UCSD-AML1 (cell line): ENCODE results near the gene EXD3.
"Not testable (repeated sequence)": the region's sequence is repeated elsewhere in the genome, so short reads cannot be mapped to it uniquely, and the experiment has no call there.

Source experiments
- DNase-seq: peaks from one replicate; lab custom pipeline; 2025; ENCODE audit not compliant: unreplicated experiment; lab: John Stamatoyannopoulos, UW

EXD3 gene

DNA sequence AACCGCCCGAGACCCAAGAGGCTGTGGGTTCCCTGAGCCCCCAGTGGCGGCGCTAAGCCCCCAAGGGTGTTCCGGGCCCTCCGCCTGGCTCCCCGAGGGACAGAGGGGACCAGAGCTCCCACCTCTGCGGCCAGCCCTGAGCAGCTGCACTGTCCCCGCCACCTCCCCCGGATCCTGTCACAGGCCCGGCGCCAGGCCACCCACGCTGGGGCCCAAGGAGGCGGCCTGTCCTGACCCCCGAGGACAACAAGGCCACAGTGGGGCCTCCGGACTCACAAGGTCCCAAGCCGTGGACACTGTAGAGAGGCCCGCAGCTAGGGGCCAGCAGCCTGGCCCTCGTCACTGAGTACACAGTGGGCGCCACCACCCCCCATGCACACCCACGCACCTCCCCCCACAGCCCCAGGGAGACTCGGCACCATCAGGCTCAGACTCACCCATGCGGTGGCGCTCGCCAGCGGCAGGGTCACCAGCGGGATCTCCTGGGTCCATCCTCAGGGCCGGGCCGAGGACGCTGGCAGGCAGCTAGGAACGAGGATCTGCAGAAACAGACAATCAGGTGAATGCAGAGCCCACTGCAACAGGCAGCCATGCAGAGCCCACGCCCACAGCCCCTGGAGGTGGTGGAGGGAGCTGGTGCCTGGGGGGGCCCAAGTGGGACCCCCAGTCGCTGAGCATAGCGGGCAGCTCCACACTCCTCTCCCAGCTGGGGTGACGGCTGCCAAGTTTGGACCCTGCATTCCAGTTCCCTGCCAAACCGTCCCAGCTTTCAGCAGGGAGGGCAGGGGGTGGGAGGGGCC lies 27.9 kb downstream of the EXD3 start:
- DNase-seq, result no peak

DNA sequence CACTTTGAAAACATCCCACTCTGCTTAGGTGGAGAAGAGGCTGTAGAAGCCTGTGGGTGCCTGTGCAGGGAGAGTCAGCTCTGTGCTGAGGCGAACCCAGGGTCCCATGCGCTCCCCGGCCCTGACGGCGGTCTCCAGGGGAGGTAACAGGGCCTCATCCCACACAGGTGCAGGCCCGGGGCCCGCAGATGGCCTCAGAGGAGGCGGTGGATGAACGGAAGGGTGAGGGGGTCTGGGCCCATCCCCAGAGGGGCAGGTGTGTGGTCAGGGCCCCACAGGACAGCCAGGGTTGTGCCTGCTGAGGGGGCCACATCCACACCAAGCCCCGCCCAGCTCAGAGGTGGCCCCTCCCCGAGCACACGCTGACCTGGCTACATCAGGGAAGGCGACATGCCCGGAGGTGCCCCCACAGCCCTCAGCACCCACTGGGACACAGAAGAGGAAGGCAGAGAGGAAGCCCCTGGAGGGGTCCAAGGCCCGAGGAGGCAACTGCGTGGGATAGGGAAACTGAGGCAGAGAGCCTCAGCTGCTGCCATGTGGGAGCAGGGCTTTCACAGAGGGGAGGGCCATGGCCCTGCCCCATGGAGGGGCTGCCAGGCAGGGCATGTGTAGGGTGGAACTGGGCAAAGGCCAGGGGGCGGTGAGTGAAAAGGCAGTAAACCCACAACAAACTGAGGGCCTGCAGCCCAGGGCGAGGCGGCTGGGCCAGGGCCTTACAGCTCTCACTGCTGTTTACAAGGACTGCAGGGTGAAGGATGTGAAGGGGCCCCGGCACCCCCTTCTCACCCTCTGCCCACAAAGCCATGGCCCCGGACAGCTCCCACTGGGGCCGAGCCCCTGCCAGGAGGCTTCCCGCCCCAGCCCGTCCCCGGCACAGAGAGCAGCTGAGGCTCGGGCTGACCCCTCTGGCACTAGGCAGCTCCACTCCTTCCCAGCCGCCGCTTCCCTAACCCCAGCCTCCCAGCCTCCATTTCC lies 29.5 kb downstream of the EXD3 start:
- no peak for DNase-seq

DNA sequence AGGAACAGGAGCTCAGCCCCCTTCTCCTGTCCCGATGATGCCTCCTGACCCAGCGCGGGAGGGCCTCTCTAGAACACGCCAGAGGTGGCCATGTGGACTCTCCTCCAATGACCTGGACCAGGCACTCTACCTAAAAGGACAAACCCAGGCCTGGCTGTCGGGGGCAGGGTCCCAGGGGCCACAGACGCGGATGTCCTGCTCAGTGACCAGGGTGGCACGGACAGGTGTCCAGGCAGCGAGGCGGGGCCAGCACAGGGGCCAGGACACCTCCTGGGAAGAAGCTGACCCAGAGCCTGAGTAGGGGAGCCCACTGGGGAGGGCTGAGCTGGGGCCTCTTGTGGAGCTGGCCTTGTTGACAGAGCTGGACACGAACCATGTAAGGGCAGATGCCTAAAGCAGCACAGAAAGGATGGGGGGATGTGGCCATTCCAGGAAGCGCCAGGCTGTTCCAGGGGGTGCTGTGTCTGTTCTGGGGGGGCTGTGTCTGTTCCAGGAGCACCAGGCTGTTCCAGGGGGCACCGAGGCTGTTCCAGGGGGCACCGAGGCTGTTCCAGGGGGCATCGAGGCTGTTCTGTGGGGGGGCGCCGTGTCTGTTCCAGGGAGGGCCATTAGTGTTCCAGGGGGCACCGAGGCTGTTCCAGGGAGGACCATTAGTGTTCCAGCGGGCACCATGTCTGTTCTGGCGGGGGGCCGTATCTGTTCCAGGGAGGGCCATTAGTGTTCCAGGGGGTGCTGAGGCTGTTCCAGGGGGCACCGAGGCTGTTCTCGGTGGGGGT lies 30.5 kb downstream of the EXD3 start:
- no peak for DNase-seq

DNA sequence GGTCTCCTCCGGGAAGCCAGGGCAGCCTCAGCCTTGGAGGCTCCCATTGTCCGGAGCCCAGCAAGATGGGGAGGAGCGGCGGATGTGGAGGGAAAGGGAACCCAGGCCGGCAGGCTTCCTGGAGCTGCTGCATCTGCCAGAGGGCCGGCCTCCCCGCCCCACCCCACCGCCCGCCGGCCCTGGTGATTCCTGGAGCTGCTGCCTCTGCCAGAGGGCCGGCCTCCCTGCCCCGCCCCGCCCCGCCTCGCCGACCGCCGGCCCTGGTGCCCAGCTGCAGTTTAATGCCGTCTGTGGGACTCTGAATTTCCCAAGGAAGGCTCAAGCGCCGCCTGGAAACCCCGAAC lies 31.6 kb downstream of the EXD3 start:
- DNase-seq, result no peak

DNA sequence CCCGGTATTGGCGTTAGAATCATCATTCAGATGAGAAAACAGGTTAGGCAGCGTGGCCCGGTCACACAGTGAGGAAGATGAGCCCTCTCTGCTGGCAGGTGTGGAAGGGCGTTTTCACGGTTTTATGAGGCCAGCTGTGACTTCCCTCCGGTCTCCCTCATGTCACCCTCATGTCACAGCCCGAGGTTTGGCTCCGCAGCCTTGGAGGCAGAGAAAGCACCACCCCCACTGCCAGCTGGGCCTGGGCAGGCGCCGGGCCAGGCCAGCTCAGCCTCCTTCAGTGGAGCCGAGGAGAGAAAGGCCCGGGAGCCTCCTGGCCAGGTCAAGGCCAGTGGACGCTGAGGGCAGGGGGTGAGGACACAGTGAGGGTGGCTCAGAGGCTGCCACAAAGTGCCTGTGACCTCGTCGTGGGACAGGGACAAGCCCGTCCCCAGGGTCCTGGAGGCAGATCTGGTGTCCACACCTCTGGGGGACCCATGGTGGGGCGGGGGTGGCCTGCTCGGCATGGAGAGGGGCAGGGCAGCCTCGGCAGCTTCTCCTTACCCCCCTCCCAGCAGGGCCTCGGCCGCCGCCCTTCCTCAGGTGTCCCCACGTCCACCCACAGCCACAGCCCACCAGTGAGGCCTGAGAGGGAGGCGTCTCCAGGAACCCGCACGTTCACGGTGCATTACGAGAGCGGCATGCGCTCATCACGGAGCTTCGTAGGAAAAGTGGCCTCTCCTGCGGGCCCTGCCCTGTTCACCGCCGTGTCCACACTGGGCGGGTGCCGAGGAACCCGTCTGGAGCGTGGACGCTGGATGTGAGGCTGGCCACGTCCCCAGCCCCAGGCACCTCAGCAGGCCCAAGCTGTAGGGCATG lies 32.2 kb downstream of the EXD3 start:
- no peak for DNase-seq

DNA sequence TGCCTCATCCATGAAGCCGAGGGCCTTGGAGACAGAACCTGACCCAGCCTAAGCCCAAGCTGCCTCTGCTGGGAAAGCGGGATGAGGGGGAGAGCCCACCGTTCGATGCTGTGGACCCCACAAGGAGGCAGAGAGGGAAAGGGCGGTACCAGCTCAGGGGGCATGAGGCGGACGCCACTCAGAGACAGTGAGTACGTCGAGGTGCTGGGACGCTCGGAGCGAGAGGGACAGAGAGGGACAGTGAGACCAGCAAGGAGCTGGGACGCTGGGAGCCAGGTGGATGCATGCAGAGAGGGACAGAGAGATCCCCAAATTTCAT lies 33.6 kb downstream of the EXD3 start:
- no peak for DNase-seq

DNA sequence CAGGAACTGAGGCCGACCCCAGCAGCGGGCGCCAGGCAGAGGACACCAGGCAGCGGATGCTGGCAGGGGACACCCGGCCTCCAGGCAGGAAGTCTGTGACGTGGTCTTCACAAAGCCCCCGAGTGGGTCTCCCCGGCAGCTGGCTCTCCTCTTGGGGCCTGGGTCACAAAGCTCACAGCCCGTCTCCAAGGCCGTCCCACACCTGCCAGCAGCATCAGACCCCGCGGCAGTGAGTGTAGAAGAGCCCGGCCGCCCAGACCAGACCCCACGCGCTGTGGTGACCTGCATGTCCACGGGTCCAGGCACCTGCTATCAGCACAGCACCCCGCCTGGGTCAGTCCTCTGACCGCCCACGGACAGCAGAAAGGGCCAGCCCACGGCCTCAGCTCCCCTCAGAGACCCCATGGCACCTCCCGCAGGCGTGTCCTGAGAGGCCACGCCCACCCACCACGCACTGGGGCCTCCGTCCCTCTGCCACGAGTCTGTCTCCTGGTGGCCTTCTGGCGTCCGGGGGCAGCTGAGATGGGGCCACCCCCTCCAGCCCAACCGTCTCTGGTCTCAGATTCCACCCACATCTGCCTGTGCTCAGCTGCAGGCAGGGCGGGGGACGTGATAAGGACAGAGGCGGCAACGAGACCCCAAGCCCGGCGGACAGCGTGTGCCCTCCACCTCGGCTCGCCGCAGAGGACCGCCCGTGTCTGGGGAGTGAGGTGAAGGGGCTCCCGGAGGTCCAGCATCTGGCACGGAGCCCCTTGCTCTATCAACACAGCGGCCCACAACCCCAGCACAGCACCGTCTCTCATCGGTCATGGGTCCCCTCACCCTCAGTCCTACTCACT lies 34.2 kb downstream of the EXD3 start:
- DNase-seq, result no peak

DNA sequence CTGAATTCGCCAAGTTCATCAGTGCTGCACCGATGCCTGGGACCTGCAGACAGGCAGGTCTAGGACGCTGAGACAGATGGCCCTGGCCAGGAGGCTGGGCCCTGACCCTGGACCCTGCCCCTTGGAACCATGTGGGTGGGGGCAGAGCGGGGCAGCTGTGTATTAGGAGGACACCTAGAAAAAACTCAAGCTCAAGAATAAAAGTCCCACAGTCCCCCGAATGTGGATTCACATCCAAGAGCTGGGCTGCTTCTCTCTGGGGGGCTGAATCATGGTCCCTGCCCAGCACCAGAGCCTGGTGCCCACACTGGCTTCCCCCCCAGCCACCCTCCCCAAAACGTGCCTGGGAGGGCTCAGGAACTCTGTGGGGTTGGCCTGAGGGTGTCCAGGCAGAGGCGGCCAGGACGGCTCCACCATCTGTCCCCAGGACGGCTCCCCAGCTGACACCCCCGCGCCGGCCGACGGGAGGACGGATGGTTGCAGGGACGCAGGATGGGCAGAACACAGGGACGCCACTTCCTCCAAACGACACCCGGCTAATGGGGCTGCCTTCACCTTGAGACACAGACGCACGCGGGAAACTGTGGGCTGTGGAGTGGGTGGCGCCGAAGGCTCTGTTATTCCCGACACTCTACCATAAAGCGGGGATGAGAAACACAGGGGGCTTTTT lies 34.9 kb downstream of the EXD3 start:
- no peak for DNase-seq

DNA sequence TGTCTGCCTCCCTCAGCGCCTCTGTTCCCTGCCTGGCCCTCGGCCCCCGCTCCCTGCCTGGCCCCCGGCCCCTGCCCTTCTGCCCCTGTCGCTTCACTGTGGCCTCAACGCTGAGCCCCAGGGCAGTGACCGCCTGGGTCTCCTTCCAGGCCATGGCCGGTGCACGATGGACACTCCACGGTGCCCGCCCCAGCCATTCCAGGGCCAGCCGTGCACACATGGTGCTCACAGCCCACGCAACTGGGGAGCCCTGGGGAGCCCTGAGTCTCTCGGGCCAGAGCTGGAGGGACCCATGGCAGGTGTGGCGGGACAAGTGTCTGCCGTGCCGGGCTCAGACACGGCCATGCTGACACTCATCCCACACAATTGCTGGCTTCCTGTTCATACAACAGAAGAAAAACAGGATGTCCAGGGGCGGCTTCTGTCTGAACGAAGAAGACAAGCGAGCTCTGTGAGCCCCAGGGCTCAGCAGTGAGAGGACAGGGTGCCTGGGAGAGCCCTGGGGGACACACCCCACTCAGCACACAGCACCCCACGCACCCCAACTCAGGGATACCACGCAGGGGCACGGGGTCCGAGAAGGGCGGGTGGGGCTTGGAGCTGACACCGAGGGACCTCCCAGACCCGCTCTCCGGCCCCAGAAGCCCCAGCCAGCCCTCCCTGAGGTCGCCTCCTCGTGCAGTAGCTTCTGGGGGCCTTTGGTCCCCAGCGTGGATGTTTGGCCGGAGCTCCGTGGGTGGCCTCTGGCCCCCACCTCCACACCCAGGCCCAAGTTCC lies 35.7 kb downstream of the EXD3 start:
- DNase-seq, result peak; percentile 42

DNA sequence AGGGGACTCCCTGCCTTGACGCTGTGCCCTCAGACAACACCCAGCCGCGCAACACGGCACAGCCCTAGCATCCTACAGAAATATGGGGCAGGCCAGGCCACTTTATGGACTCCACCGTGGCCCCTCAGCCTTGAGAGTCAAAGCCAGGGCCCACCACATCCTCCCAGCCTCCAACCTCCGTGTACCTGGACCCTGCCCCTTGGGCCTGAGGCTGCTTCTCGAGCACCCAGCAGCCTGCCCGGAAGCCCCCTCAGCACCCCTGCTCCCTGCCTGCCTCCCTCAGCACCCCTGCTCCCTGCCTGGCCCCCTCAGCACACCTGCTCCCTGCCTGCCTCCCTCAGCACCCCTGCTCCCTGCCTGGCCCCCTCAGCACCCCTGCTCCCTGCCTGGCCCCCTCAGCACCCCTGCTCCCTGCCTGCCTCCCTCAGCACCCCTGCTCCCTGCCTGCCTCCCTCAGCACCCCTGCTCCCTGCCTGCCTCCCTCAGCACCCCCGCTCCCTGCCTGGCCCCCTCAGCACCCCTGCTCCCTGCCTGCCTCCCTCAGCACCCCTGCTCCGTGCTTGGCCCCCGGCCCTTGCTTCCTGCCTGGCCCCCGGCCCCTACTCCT lies 36.4 kb downstream of the EXD3 start:
- DNase-seq, result not testable (repeated sequence)

DNA sequence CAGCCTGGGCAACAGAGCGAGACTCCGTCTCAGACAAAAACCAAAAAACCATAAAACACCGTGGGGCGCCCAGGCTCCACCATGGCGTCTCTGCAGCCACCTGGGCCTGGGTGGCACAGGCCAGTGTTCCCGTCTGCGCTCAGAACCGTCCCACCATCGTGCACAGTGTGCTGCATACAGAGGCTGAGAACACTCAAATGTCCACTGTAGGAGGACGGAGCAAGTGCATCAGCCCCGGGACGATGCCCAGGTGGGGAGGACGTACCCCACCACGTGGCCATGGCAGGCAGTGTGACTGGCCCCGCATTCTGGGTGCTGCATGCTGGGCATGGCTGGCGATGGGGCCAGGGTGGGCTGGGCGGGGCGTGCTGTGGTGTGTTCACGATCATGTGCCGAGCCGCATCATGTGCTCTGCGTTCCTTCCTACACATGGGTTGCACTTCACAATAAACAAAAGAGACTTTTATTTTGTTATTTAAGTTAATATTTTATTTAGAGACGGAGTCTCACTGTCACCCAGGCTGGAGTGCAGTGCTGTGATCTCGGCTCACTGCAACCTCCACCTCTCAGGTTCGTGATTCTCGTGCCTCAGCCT lies 37.8 kb downstream of the EXD3 start:
- no peak for DNase-seq

DNA sequence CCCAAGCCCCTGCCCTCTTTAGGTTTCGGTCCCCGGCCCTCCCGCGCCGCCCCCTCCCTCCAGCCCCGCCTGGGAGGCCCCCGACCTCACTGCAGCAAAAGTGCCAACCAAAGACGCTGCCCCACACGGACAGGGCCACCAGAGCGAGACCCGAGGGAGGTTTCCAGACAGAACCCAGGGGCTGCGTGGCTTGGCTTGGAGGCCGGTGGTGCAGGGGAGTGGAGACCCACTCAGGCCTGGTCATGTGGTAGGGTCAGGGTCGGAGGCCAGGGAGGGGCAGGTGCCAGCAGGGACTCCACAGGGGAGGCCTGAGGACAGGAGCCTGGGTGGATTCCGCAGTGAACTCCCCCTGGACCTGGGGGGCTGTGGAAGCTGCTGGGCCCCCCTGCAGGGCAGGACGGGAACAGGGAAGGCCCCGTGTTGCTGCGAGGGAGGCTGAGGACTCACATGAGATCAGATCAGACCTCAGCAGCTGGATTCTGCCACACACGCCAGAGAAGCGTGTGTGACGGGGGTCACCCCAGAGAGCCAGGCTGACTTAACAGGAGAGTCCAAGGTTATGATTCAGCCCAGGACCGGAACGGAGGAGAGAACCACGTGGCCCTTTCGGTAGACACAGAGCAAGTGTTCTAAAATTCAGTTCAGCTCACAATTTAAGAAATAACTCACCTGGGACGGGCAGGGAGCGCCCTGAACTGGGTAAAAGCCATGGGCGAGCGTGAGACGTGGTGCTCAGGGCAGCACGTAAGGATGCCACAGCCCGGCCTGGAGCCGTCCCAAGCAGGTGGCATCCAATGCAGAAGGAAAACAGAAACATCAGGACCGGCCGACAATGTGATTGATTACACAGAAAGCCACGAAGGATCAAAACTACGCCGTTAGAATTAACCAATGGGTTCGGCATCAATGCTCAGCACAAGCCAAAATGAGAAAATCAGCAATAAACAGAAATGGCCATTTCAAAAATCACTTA lies 38.9 kb downstream of the EXD3 start:
- DNase-seq, result no peak

DNA sequence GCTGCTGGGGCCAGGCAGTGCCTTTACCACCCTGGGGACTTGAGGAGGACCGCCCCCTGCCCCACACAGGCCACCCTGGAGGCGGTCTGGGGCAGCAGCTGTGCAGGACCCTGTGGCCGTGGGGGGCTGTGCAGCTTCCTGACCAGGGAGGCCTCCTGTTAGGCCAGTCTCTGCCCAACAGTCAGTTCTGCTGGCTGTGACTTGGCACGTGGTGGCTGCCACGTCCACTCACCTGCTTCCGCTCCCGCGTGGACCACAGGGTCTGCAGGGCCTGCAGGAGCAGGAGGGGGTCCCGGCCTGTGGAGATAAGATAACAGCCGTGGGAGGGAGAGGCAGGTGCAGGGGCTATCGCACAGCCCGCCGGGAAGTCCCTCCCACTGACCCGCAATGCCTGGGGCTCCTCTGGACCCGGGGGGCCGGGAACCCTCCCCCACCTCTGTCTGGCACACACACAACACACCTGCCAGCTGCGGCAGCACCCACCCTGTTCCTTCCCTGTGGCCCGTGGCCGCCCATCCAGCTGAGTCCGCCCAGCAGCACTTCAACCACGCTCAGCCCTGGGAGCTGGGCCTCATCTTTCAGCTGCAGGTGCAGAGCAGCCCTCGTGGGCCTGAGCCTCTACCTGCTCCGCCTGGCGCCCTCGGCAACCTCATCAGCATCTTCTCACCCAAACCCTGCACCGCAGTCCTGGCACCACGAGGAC lies 39.7 kb downstream of the EXD3 start:
- no peak for DNase-seq

DNA sequence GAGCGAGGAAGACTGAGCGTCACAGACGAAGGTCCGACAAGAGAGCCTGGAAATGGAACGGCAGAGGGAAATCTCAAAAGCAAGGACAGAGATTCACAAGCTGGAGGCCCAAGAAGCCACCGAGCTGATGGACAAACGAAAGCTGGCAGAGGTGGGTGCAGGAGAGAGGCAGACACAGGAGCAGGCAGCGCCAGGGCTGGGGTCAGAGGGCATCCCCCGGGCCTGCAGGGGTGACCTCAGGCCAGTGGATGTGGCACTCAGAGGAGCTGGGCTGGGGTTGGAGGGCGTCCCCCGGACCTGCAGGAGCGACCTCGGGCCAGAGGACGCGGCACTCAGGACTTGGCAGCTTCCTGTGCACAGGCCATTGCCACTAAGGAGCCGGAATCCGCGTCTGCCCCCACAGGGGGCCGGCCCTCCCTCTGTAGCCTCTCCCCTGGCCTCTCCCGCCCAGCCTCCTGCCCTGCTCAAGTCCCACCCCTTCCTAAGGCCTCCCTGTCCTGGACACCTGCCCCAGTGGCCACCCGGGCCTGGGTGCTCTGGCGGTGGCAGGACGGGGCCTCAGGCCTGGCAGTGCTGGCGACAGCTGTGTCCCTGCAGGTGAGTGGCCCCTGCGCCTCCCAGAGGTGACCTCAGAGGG lies 40.4 kb downstream of the EXD3 start:
- DNase-seq, result no peak
